HCT116 (cell line): Measurements from ENCODE around the gene ZNF618. TPM values are rescaled to one million over a fixed set of nuclear protein-coding genes. Genes with fewer than 3 reads are reported as not detected.

Experiments
- ATAC-seq: fragments of 200-7000 bp; cut with Tn5 transposase; 2 replicates; pipeline ENCODE4 v1.9.1; 2020; ENCODE audit warnings: mild to moderate bottlenecking, moderate library complexity
- BruUV-seq: library from RNA; stranded (reverse); fragments of 400-500 nt; replicated peaks from 2 replicates; lab custom pipeline; 2021; lab: Mats Ljungman, UMichigan
- CTCF ChIA-PET: fragments of 300-600 bp; sonication (Branson Sonifier 250); formaldehyde crosslinking; loops from one replicate; lab custom pipeline; 2021; ENCODE audit warnings: antibody characterized with exemption; lab: Charles Lee
- POLR2A ChIA-PET: fragments of 300-600, 350-600 bp; sonication (Branson Sonifier 250); formaldehyde crosslinking; loops from one replicate; lab custom pipeline; 2021; ENCODE audit warnings: antibody characterized with exemption; lab: Charles Lee
- RAD21 ChIA-PET, 2 experiments: fragments of 300-600 bp; sonication (Branson Sonifier 250); formaldehyde crosslinking; loops; one replicate each; lab custom pipeline; 2023; ENCODE audit warnings: low total read pairs in 2 of 2; ENCODE audit not compliant: uncharacterized antibody in 2 of 2, unreplicated experiment in 2 of 2, low non-redundant PET in 1 of 2; lab: Charles Lee
- DNase-seq: peaks from one replicate; pipeline ENCODE4 v3.0.0-alpha.2; 2010; ENCODE audit warnings: low read depth, low spot score
- H2AFZ ChIP-seq: fragments of 200-600 bp; shearing (Covaris generic), sonication (generic); 2 replicates; pipeline ENCODE4 v1.6.1; 2017; ENCODE audit warnings: low read depth, mixed run types, mixed read lengths, antibody characterized with exemption, low read length; ENCODE audit not compliant: poor library complexity, severe bottlenecking
- H3K27ac ChIP-seq: 2 replicates; pipeline ENCODE4 v1.5.1; 2012; ENCODE audit warnings: low read depth, low read length
- H3K27me3 ChIP-seq: fragments of 200-600 bp; sonication (generic); 2 replicates; pipeline ENCODE4 v1.6.1; 2016; ENCODE audit warnings: mixed run types, low read length, mixed read lengths; ENCODE audit not compliant: insufficient read depth
- H3K36me3 ChIP-seq, 2 experiments: fragments of 200-500 bp in 1 of 2; fragments of 200-600 bp in 1 of 2; sonication (Bioruptor generic) in 1 of 2; sonication (generic) in 1 of 2; 2 replicates each; pipeline versions ENCODE4 v1.5.1 to v1.6.1; 2014 to 2016; ENCODE audit warnings: low read length in 2 of 2, inconsistent platforms in 1 of 2, mixed read lengths in 1 of 2, mixed run types in 1 of 2; ENCODE audit not compliant: insufficient read depth in 2 of 2, control insufficient read depth in 1 of 2
- H3K4me1 ChIP-seq, 2 experiments: fragments of 200-600 bp in 1 of 2; sonication (generic) in 1 of 2; 2 replicates each; pipeline versions ENCODE4 v1.5.1 to v1.6.1; 2012 to 2017; ENCODE audit warnings: low read length in 2 of 2, inconsistent platforms in 1 of 2, mild to moderate bottlenecking in 1 of 2, mixed read lengths in 1 of 2, mixed run types in 1 of 2, moderate library complexity in 1 of 2; ENCODE audit not compliant: insufficient read depth in 2 of 2, control insufficient read depth in 1 of 2
- H3K4me2 ChIP-seq: fragments of 200-600 bp; sonication (generic); 2 replicates; pipeline ENCODE4 v1.6.1; 2017; ENCODE audit warnings: mixed run types, low read length, mixed read lengths
- H3K4me3 ChIP-seq, 2 experiments: fragments of 200-600 bp in 1 of 2; sonication (generic) in 1 of 2; replicated peaks in 1 of 2; 2 replicates each; pipeline ENCODE4 v1.5.1; 2011 to 2016; ENCODE audit warnings: low read length in 2 of 2, control low read depth in 1 of 2, low read depth in 1 of 2, mild to moderate bottlenecking in 1 of 2, mixed read lengths in 1 of 2, mixed run types in 1 of 2
- H3K79me2 ChIP-seq: fragments of 200-600 bp; sonication (generic); 2 replicates; pipeline ENCODE4 v1.6.1; 2017; ENCODE audit warnings: mild to moderate bottlenecking, mixed run types, low read length, moderate library complexity, mixed read lengths; ENCODE audit not compliant: insufficient read depth
- H3K9ac ChIP-seq: fragments of 200-600 bp; sonication (generic); 2 replicates; pipeline ENCODE4 v1.6.1; 2016; ENCODE audit warnings: low read length, mixed read lengths
- H3K9me2 ChIP-seq: fragments of 200-600 bp; sonication (generic), shearing (Covaris generic); 2 replicates; pipeline ENCODE4 v1.6.1; 2017; ENCODE audit warnings: mixed run types, mild to moderate bottlenecking, moderate library complexity; ENCODE audit not compliant: insufficient read depth
- H3K9me3 ChIP-seq, 2 experiments: fragments of 200-500 bp in 1 of 2; fragments of 200-600 bp in 1 of 2; sonication (Bioruptor generic) in 1 of 2; sonication (generic) in 1 of 2; 2 replicates each; pipeline ENCODE4 v1.6.1; 2014 to 2017; ENCODE audit warnings: low read length in 2 of 2, mixed read lengths in 2 of 2, inconsistent platforms in 1 of 2, low read depth in 1 of 2, mild to moderate bottlenecking in 1 of 2, mixed run types in 1 of 2, moderate library complexity in 1 of 2; ENCODE audit not compliant: control insufficient read depth in 1 of 2, insufficient read depth in 1 of 2
- H4K20me1 ChIP-seq: fragments of 200-600 bp; sonication (generic), shearing (Covaris generic); 2 replicates; pipeline ENCODE4 v1.6.1; 2017; ENCODE audit warnings: mixed run types, mild to moderate bottlenecking, moderate library complexity; ENCODE audit not compliant: insufficient read depth
- CEBPB ChIP-seq: IDR thresholded peaks from 2 replicates; pipeline ENCODE4 v1.6.1; 2012; ENCODE audit warnings: low read depth
- EZH2phosphoT487 ChIP-seq: fragments of 200-600 bp; IDR thresholded peaks from 2 replicates; pipeline ENCODE4 v1.6.1; 2018; ENCODE audit warnings: antibody characterized with exemption, borderline replicate concordance
- FOSL1 ChIP-seq: IDR thresholded peaks from 2 replicates; pipeline ENCODE4 v1.6.1; 2012; ENCODE audit warnings: low read depth
- MAX ChIP-seq: IDR thresholded peaks from 2 replicates; pipeline ENCODE4 v1.6.1; 2012
- POLR2A ChIP-seq: IDR thresholded peaks from 2 replicates; pipeline ENCODE4 v1.7.0; 2011; ENCODE audit warnings: borderline replicate concordance; ENCODE audit not compliant: insufficient read depth, insufficient read length; ENCODE audit errors: extremely low read depth
- POLR2AphosphoS5 ChIP-seq: IDR thresholded peaks from 2 replicates; pipeline ENCODE4 v1.6.1; 2011; ENCODE audit warnings: mild to moderate bottlenecking, low read depth, low read length, moderate library complexity
- RAD21 ChIP-seq: IDR thresholded peaks from 2 replicates; pipeline ENCODE4 v1.6.1; 2012; ENCODE audit warnings: low read depth, mild to moderate bottlenecking
- REST ChIP-seq: IDR thresholded peaks from 2 replicates; pipeline ENCODE4 v1.6.1; 2012; ENCODE audit warnings: low read depth
- SRF ChIP-seq: IDR thresholded peaks from 2 replicates; pipeline ENCODE4 v1.6.1; 2012; ENCODE audit warnings: low read depth
- ZFX ChIP-seq: fragments of 450-650 bp; IDR thresholded peaks from 2 replicates; pipeline ENCODE4 v1.6.1; 2017
- intact Hi-C: fragments of 100-400 bp; cut with micrococcal nuclease; formaldehyde crosslinking; loops from 2 replicates; pipeline ENCODE4 v1.10.0; 2022
- total RNA-seq: library from RNA; stranded (reverse); gene quantifications from one replicate; pipeline ENCODE4 v1.2.1, GENCODE V29; 2021; ENCODE audit not compliant: unreplicated experiment

The ZNF618 gene
- total RNA-seq, 1 experiment from 2014 or later = 13.5 TPM

GRCh38 chr9:113964495-113965170 lies 88.5 kb downstream of the ZNF618 start:
- ChIA-PET POLR2A (no interaction called here), RAD21 (no interaction called here), CTCF (no interaction called here)
- H4K20me1 ChIP-seq = no peaks in the 10 kb centered on the region
- no peak overlapping the region for H2AFZ ChIP-seq
- H3K4me2 ChIP-seq = no peak overlapping the region
- intact Hi-C loops = loop anchor here (5.0 kb wide), 1 partner anchor 157 kb away; no protein-coding TSS in a partner anchor
- no peak for ATAC-seq
- H3K36me3 ChIP-seq = no peaks in the 10 kb centered on the region
- no peak for DNase-seq
- no peak overlapping the region for H3K4me3 ChIP-seq
- H3K9me2 ChIP-seq = no peaks in the 10 kb centered on the region
- H3K27me3 ChIP-seq = no peaks in the 10 kb centered on the region
- H3K9me3 ChIP-seq = peaks cover 0 to 2% of the 10 kb centered on the region in 2 experiments; a peak in 2 of 4 replicates
- H3K9ac ChIP-seq = no peak overlapping the region
- no peaks in the 10 kb centered on the region for H3K4me1 ChIP-seq
- H3K27ac ChIP-seq = no peak overlapping the region
- no peak for TF ChIP-seq FOSL1
- no peak for TF ChIP-seq POLR2AphosphoS5
- TF ChIP-seq RAD21 = no peak
- TF ChIP-seq EZH2phosphoT487 = no peak
- TF ChIP-seq REST = no peak
- no peak for TF ChIP-seq MAX
- TF ChIP-seq CEBPB = no peak
- TF ChIP-seq SRF = no peak
- TF ChIP-seq POLR2A = no peak
- no peak for TF ChIP-seq ZFX
- TF ChIP-seq, all 23 proteins: peak for 0
- no TSS peak for BruUV-seq
- no peaks in the 10 kb centered on the region for H3K79me2 ChIP-seq
